Fibroblast of lung (primary cell): ENCODE measurements around the gene ADI1. TPM values are rescaled to one million over a fixed set of nuclear protein-coding genes. Genes with fewer than 3 reads are reported as not detected.

Source experiments
- DNase-seq, 2 donors: peaks; one replicate each; pipeline versions ENCODE4 v3.0.0 to v3.0.0-alpha.2; 2010; ENCODE audit warnings: low read depth in 2 of 2
- H2AFZ ChIP-seq: 2 replicates; pipeline ENCODE4 v1.5.1; 2012; ENCODE audit warnings: low read length, control low read depth, inconsistent platforms
- H3K27ac ChIP-seq: 2 replicates; pipeline ENCODE4 v1.5.1; 2011; ENCODE audit warnings: low read length, control low read depth; ENCODE audit not compliant: insufficient read depth
- H3K27me3 ChIP-seq: 2 replicates; pipeline ENCODE4 v1.5.1; 2011; ENCODE audit warnings: mild to moderate bottlenecking, low read length; ENCODE audit not compliant: control insufficient read depth, insufficient read depth
- H3K36me3 ChIP-seq: 2 replicates; pipeline ENCODE4 v1.5.1; 2011; ENCODE audit warnings: low read length; ENCODE audit not compliant: control insufficient read depth, insufficient read depth
- H3K4me1 ChIP-seq: 2 replicates; pipeline ENCODE4 v1.5.1; 2011; ENCODE audit warnings: low read length; ENCODE audit not compliant: control insufficient read depth, insufficient read depth; ENCODE audit errors: extremely low read depth
- H3K4me2 ChIP-seq: 2 replicates; pipeline ENCODE4 v1.5.1; 2011; ENCODE audit warnings: low read length, control low read depth; ENCODE audit not compliant: insufficient read depth; ENCODE audit errors: extremely low read depth
- H3K4me3 ChIP-seq, 4 experiments: fragments of 200-600 bp in 1 of 4; sonication (generic) in 1 of 4; replicated peaks in 1 of 4; 2 replicates each; pipeline ENCODE4 v1.5.1; 2011 to 2016; ENCODE audit warnings: low read length in 4 of 4, low read depth in 3 of 4, mild to moderate bottlenecking in 3 of 4, control low read depth in 2 of 4, inconsistent platforms in 1 of 4, mixed read lengths in 1 of 4; ENCODE audit not compliant: insufficient read depth in 1 of 4; ENCODE audit errors: control extremely low read depth in 1 of 4
- H3K79me2 ChIP-seq: 2 replicates; pipeline ENCODE4 v1.5.1; 2012; ENCODE audit warnings: mild to moderate bottlenecking, low read length, inconsistent platforms; ENCODE audit not compliant: control insufficient read depth, insufficient read depth
- H3K9ac ChIP-seq: 2 replicates; pipeline ENCODE4 v1.5.1; 2011; ENCODE audit warnings: mild to moderate bottlenecking, low read length, control low read depth; ENCODE audit not compliant: insufficient read depth
- H3K9me3 ChIP-seq: 2 replicates; pipeline ENCODE4 v1.5.1; 2012; ENCODE audit warnings: low read depth, low read length; ENCODE audit not compliant: control insufficient read depth, insufficient read depth
- H4K20me1 ChIP-seq: 2 replicates; pipeline ENCODE4 v1.5.1; 2011; ENCODE audit warnings: low read length; ENCODE audit not compliant: control insufficient read depth, insufficient read depth; ENCODE audit errors: extremely low read depth
- EZH2 ChIP-seq: IDR thresholded peaks from 2 replicates; pipeline ENCODE4 v1.5.1; 2012; ENCODE audit warnings: low read length, control low read depth, mild to moderate bottlenecking; ENCODE audit errors: missing control alignments
- polyA plus RNA-seq, 2 donors: library from polyadenylated mRNA; depleted of rRNA in 1 of 2; stranded (reverse) in 1 of 2; unstranded in 1 of 2; fragments of >200 nt; gene quantifications; 2 replicates each; pipeline ENCODE4 v1.2.1, GENCODE V29; 2011 to 2012; ENCODE audit warnings: missing spikeins in 1 of 2
- total RNA-seq: library from RNA; depleted of rRNA; stranded (reverse); fragments of >200 nt; gene quantifications from 2 replicates; pipeline ENCODE4 v1.2.1, GENCODE V29; 2014
- TF ChIP-seq, protein P1 (sequence below), 2 donors: IDR thresholded peaks in 1 of 2; conservative IDR thresholded peaks in 1 of 2; 1 replicate in 1 of 2; 2 replicates in 1 of 2; pipeline ENCODE4 v1.5.1; 2011 to 2012; ENCODE audit warnings: low read length in 2 of 2, control low read depth in 1 of 2, inconsistent platforms in 1 of 2, low read depth in 1 of 2, mild to moderate bottlenecking in 1 of 2

Gene ADI1
- total and polyA plus RNA-seq, 2 donors (not counting 1 experiment from before 2014, with no cell fraction given) = 41.9 to 69.3 TPM

- DNase-seq = no peak
- Histone ChIP-seq H3K4me3 (no peak overlapping the region), H3K27ac (no peak overlapping the region), H3K9ac (no peak overlapping the region), H3K4me2 (no peak overlapping the region), H3K4me1 (no peaks in the 10 kb centered on the region), H3K36me3 (peaks cover 7% of the 10 kb centered on the region), H3K9me3 (no peaks in the 10 kb centered on the region), H2AFZ (no peak overlapping the region), H4K20me1 (no peaks in the 10 kb centered on the region), H3K27me3 (no peaks in the 10 kb centered on the region), H3K79me2 (no peaks in the 10 kb centered on the region)
- TF ChIP-seq EZH2 = no peak
- TF ChIP-seq, protein P1, sequence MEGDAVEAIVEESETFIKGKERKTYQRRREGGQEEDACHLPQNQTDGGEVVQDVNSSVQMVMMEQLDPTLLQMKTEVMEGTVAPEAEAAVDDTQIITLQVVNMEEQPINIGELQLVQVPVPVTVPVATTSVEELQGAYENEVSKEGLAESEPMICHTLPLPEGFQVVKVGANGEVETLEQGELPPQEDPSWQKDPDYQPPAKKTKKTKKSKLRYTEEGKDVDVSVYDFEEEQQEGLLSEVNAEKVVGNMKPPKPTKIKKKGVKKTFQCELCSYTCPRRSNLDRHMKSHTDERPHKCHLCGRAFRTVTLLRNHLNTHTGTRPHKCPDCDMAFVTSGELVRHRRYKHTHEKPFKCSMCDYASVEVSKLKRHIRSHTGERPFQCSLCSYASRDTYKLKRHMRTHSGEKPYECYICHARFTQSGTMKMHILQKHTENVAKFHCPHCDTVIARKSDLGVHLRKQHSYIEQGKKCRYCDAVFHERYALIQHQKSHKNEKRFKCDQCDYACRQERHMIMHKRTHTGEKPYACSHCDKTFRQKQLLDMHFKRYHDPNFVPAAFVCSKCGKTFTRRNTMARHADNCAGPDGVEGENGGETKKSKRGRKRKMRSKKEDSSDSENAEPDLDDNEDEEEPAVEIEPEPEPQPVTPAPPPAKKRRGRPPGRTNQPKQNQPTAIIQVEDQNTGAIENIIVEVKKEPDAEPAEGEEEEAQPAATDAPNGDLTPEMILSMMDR (conservative IDR thresholded peaks at IDR 0.05 in 1 of 2, IDR thresholded peaks at IDR 0.05 in 1 of 2; ENCODE audit: low read depth in 1 of 2, low read length in 2 of 2) = no peak
Observed at GRCh38 chr2:3478846-3479385, 40.4 kb downstream of the ADI1 start.

DNA sequence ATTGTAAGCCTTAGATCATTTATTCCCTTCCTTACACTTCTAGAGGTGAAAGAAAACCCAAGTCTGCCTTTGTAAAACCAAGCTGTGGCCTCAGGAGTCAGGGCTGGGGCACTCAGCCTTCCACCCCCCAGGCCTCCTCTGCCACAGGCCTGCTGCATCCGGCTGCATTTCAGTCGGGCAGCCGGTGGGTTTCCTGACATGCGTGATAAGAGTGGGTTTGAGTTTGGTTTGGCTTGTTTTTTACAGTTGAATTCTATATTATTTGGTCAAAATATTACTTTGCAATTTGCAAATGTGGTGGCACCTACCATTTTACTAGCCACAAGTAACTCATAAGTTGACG, 42.4 kb downstream of the ADI1 start:
- Histone ChIP-seq H3K9ac (no peak overlapping the region), H3K36me3 (peaks cover 9% of the 10 kb centered on the region)

GRCh38 chr2:3476321-3476984, 42.9 kb downstream of the ADI1 start:
- no peak overlapping the region for H3K4me3 ChIP-seq
- TF ChIP-seq, protein P1 (conservative IDR thresholded peaks at IDR 0.05 in 1 of 2, IDR thresholded peaks at IDR 0.05 in 1 of 2; ENCODE audit: low read depth in 1 of 2, low read length in 2 of 2) = no peak
- no peak for TF ChIP-seq EZH2
- H3K79me2 ChIP-seq = no peaks in the 10 kb centered on the region
- peaks cover 10% of the 10 kb centered on the region for H3K36me3 ChIP-seq
- no peaks in the 10 kb centered on the region for H3K4me1 ChIP-seq
- H3K27ac ChIP-seq = no peak overlapping the region
- no peaks in the 10 kb centered on the region for H4K20me1 ChIP-seq
- no peaks in the 10 kb centered on the region for H3K9me3 ChIP-seq
- no peak overlapping the region for H2AFZ ChIP-seq
- no peaks in the 10 kb centered on the region for H3K27me3 ChIP-seq
- no peak overlapping the region for H3K9ac ChIP-seq
- DNase-seq = peak; percentile 33 to 66
- H3K4me2 ChIP-seq = no peak overlapping the region

More for the DNA sequence above, 42.4 kb downstream of the ADI1 start:
- H3K9me3 ChIP-seq = no peaks in the 10 kb centered on the region
- no peak for TF ChIP-seq EZH2
- TF ChIP-seq, protein P1 (conservative IDR thresholded peaks at IDR 0.05 in 1 of 2, IDR thresholded peaks at IDR 0.05 in 1 of 2; ENCODE audit: low read depth in 1 of 2, low read length in 2 of 2) = no peak
- no peak overlapping the region for H3K4me2 ChIP-seq
- no peak overlapping the region for H3K4me3 ChIP-seq
- no peak overlapping the region for H2AFZ ChIP-seq
- no peaks in the 10 kb centered on the region for H3K27me3 ChIP-seq
- H3K4me1 ChIP-seq = no peaks in the 10 kb centered on the region
- DNase-seq = no peak
- H3K79me2 ChIP-seq = no peaks in the 10 kb centered on the region
- H4K20me1 ChIP-seq = no peaks in the 10 kb centered on the region
- no peak overlapping the region for H3K27ac ChIP-seq
